Upper lobe of right lung (tissue), 1 donor: Measurements from ENCODE around the gene AIRE. TPM values are rescaled to one million over a fixed set of nuclear protein-coding genes. Genes with fewer than 3 reads are reported as not detected.

Source experiments
- ATAC-seq: fragments of 200-7000 bp; cut with Tn5 transposase; one replicate; pipeline ENCODE4 v1.9.1; 2020; ENCODE audit warnings: mild to moderate bottlenecking, moderate library complexity
- DNase-seq: peaks from one replicate; pipeline ENCODE4 v3.0.0-alpha.2; 2020
- H3K27ac ChIP-seq: fragments of 200-600 bp; one replicate; pipeline ENCODE4 v1.8.0; 2022
- H3K27me3 ChIP-seq: fragments of 200-600 bp; one replicate; pipeline ENCODE4 v1.8.0; 2022; ENCODE audit warnings: mild to moderate bottlenecking
- H3K36me3 ChIP-seq: fragments of 200-600 bp; one replicate; pipeline ENCODE4 v1.8.0; 2022
- H3K4me1 ChIP-seq: fragments of 200-600 bp; one replicate; pipeline ENCODE4 v1.8.0; 2022
- H3K4me3 ChIP-seq: fragments of 200-600 bp; one replicate; pipeline ENCODE4 v1.8.0; 2022; ENCODE audit warnings: mild to moderate bottlenecking
- H3K9me3 ChIP-seq: fragments of 200-600 bp; one replicate; pipeline ENCODE4 v1.8.0; 2022
- CTCF ChIP-seq: fragments of 200-600 bp; IDR thresholded peaks from one replicate; pipeline ENCODE4 v1.8.0; 2022; ENCODE audit warnings: antibody characterized with exemption
- intact Hi-C: fragments of 100-400 bp; cut with DNase I; formaldehyde crosslinking; loops from one replicate; pipeline ENCODE4 v1.11.0; 2022
- total RNA-seq: library from RNA; stranded (reverse); fragmentation: NEBNext Ultra II Directional; extraction: Animal tissue kit (Norgen Biotek cat#: 25700); gene quantifications from one replicate; pipeline ENCODE4 v1.2.1, GENCODE V29; 2021
- donor health status: DM: no; HTN: yes; CAD: no; lungs with severe emphysema.

The AIRE gene
- total RNA-seq, 1 donor from 2014 or later = not detected

DNA sequence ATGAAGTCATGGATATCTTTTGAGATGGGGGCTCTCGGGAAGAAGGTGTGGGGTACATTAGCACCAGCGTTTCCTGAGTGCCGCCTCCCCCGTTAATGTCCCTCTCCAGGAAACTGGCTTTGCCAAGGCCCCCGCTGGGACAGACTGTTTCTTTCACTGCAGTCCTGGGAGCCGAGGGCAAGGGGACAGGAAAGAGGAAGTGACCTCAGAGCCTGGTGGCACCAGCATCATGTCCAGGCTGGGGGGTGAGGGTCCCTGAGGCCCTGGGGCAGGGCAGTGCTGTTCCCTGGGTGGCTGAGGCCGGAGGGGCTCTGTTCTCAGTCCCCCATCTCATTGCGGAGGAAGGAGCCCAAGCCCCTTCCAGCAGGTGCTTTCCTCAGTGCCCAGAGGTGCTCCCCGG lies 20.0 kb downstream of the AIRE start:
- no peak for TF ChIP-seq CTCF
- no peak for ATAC-seq
- Histone ChIP-seq H3K9me3 (no peaks in the 10 kb centered on the region), H3K4me3 (no peak overlapping the region), H3K36me3 (peaks cover 18% of the 10 kb centered on the region), H3K4me1 (peaks cover 32% of the 10 kb centered on the region), H3K27me3 (no peaks in the 10 kb centered on the region), H3K27ac (no peak overlapping the region)
- no peak for DNase-seq
- intact Hi-C loops = no loop called here

- Histone ChIP-seq H3K27me3 (no peaks in the 10 kb centered on the region), H3K9me3 (no peaks in the 10 kb centered on the region), H3K27ac (no peak overlapping the region), H3K4me1 (peaks cover 17% of the 10 kb centered on the region), H3K4me3 (no peak overlapping the region), H3K36me3 (peaks cover 29% of the 10 kb centered on the region)
- no peak for ATAC-seq
- intact Hi-C loops = no loop called here
- no peak for DNase-seq
- no peak for TF ChIP-seq CTCF
These were observed 21.4 kb downstream of the AIRE start for GRCh38 chr21:44306936-44307704.

DNA sequence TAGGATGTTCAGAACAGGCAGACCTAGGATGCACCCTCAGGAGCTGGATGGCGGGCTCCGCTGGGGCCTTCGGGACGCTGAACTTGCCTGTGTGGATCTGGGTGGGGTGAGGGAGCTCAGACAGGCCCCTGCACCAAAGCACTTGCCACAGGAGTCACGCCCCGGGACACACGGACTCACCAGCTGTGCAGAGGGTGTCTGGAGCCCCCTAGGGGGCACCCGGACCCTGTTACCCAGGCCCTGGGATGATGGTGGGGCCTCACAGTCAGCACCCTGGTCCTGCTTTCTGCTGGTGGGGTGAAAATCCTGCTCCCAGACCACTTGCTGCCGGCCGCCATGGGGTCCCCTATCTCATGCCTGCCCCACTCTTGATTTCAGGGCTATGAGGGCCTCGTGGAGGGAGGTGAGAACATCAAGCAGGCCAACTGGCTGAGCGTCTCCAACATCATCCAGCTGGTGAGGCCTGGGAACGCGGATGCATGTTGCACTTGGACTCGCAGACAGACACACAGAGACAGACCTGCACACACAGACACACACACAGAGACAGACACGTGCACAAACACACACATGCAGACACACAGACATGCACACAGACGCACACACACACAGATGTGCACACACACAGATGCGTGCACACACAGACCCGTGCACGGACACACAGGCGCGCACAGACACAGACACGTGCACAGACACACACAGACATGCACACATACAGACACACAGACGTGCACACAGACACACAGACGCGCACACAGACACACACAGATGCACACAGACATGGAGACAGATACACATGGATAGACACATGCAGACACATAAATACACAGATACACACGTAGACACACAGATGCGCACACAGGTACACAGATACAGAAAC lies 25.2 kb downstream of the AIRE start:
- Histone ChIP-seq H3K36me3 (peaks cover 58% of the 10 kb centered on the region), H3K9me3 (no peaks in the 10 kb centered on the region), H3K4me1 (no peaks in the 10 kb centered on the region), H3K27ac (no peak overlapping the region), H3K4me3 (no peak overlapping the region), H3K27me3 (no peaks in the 10 kb centered on the region)
- ATAC-seq (no peak), DNase-seq (no peak)
- no peak for TF ChIP-seq CTCF
- intact Hi-C loops = no loop called here

GRCh38 chr21:44312089-44312488 lies 26.4 kb downstream of the AIRE start:
- H3K9me3 ChIP-seq = no peaks in the 10 kb centered on the region
- TF ChIP-seq CTCF = no peak
- H3K27ac ChIP-seq = no peak overlapping the region
- no peaks in the 10 kb centered on the region for H3K27me3 ChIP-seq
- intact Hi-C loops = no loop called here
- ATAC-seq = no peak
- H3K36me3 ChIP-seq = peaks cover 64% of the 10 kb centered on the region
- no peak overlapping the region for H3K4me3 ChIP-seq
- H3K4me1 ChIP-seq = no peaks in the 10 kb centered on the region
- no peak for DNase-seq

DNA sequence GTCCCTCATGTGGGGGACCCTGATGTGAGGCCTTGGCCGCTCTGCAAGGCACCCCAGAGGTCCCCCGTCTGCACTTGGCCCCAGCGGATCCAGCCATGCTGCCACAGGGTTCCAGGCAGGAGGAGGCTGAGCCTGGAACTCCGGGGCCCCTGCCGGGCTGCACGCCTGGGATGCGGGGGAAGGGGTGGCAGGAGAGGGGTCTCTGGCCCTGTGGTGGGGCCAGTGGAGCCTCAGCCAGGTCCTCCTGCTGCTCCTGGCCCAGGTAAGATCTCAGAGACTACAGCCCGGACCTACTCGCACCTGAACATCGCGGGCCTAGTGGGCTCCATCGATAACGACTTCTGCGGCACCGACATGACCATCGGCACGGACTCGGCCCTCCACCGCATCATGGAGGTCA lies 27.0 kb downstream of the AIRE start:
- Histone ChIP-seq H3K36me3 (peaks cover 67% of the 10 kb centered on the region), H3K27me3 (no peaks in the 10 kb centered on the region)
- DNase-seq = no peak

More for the DNA sequence above, 27.0 kb downstream of the AIRE start:
- ATAC-seq = no peak
- TF ChIP-seq CTCF = no peak
- Histone ChIP-seq H3K4me1 (no peaks in the 10 kb centered on the region), H3K9me3 (no peaks in the 10 kb centered on the region), H3K27ac (no peak overlapping the region), H3K4me3 (no peak overlapping the region)
- intact Hi-C loops = no loop called here
